GM20431 (cell line): ENCODE measurements around the gene OR52I1.

ENCODE experiments used
- in situ Hi-C: fragments of 300-500 bp; cut with MseI, MboI; formaldehyde crosslinking; loops from one replicate; pipeline ENCODE4 v1.15.0; 2020; ENCODE audit warnings: low sequenced_read_pairs; ENCODE audit not compliant: unreplicated experiment

The OR52I1 gene

GRCh38 chr11:4610258-4610935, 16.6 kb downstream of the OR52I1 start:
- in situ Hi-C loops = no loop called here

GRCh38 chr11:4611986-4612385, 18.1 kb downstream of the OR52I1 start:
- in situ Hi-C loops = no loop called here

- in situ Hi-C loops = no loop called here
Observed at GRCh38 chr11:4615856-4616444, 22.1 kb downstream of the OR52I1 start.

GRCh38 chr11:4619514-4619913, 25.7 kb downstream of the OR52I1 start:
- in situ Hi-C loops = no loop called here

GRCh38 chr11:4626207-4627099, 32.6 kb downstream of the OR52I1 start:
- in situ Hi-C loops = loop anchor here (25.0 kb wide), 1 partner anchor 386 kb away; no protein-coding TSS in a partner anchor

GRCh38 chr11:4636136-4636535, 42.3 kb downstream of the OR52I1 start:
- in situ Hi-C loops = loop anchor here (25.0 kb wide), 1 partner anchor 376 kb away; no protein-coding TSS in a partner anchor

GRCh38 chr11:4636962-4637661, 43.3 kb downstream of the OR52I1 start, which contains the start of gene OR51D1:
Gene OR51D1 (plus strand): TSS chr11:4637477. CDS start chr11:4639791, 2,314 bp downstream.
- in situ Hi-C loops = loop anchor here (25.0 kb wide), 1 partner anchor 375 kb away; no protein-coding TSS in a partner anchor

- in situ Hi-C loops = loop anchor here (25.0 kb wide), 1 partner anchor 375 kb away; no protein-coding TSS in a partner anchor
Observed at GRCh38 chr11:4637662-4638047, 43.8 kb downstream of the OR52I1 start.

- in situ Hi-C loops = loop anchor here (25.0 kb wide), 1 partner anchor 372 kb away; no protein-coding TSS in a partner anchor
Observed at GRCh38 chr11:4639931-4640330, 46.1 kb downstream of the OR52I1 start.

- in situ Hi-C loops = loop anchor here (25.0 kb wide), 1 partner anchor 371 kb away; no protein-coding TSS in a partner anchor
Observed at GRCh38 chr11:4641501-4641900, 47.7 kb downstream of the OR52I1 start.

- in situ Hi-C loops = loop anchor here (25.0 kb wide), 1 partner anchor 370 kb away; no protein-coding TSS in a partner anchor
Observed at GRCh38 chr11:4642043-4642442, 48.2 kb downstream of the OR52I1 start.

GRCh38 chr11:4643076-4643475, 49.2 kb downstream of the OR52I1 start:
- in situ Hi-C loops = loop anchor here (25.0 kb wide), 1 partner anchor 369 kb away; no protein-coding TSS in a partner anchor

GRCh38 chr11:4643682-4644081, 49.8 kb downstream of the OR52I1 start, which contains the start of gene OR51E1:
Gene OR51E1 (plus strand): TSS chr11:4643982. CDS start chr11:4652527, 8,545 bp downstream.
- in situ Hi-C loops = loop anchor here (25.0 kb wide), 1 partner anchor 369 kb away; no protein-coding TSS in a partner anchor

- in situ Hi-C loops = loop anchor here (25.0 kb wide), 1 partner anchor 368 kb away; no protein-coding TSS in a partner anchor
Observed at GRCh38 chr11:4644233-4644632, 50.4 kb downstream of the OR52I1 start.
